GM10266 (cell line): ENCODE data around the gene NIF3L1.

Experiments
- DNase-seq: peaks from one replicate; pipeline ENCODE4 v3.0.0; 2012; ENCODE audit errors: extremely low spot score
- CTCF ChIP-seq: IDR thresholded peaks from 2 replicates; pipeline ENCODE4 v1.5.1; 2012; ENCODE audit warnings: mild to moderate bottlenecking, low read depth; ENCODE audit not compliant: control insufficient read depth, insufficient read depth; ENCODE audit errors: missing control alignments

The NIF3L1 gene

GRCh38 chr2:200913654-200914053 lies 24.5 kb downstream of the NIF3L1 start:
- DNase-seq: no peak
- TF ChIP-seq CTCF: no peak

- no peak for TF ChIP-seq CTCF
- DNase-seq: no peak
Measured at GRCh38 chr2:200922439-200922838, 33.3 kb downstream of the NIF3L1 start.

GRCh38 chr2:200929334-200930249 lies 40.4 kb downstream of the NIF3L1 start:
- no peak for TF ChIP-seq CTCF
- no peak for DNase-seq

GRCh38 chr2:200930947-200931626 lies 41.9 kb downstream of the NIF3L1 start:
- DNase-seq: no peak
- TF ChIP-seq CTCF: no peak

- DNase-seq: no peak
- no peak for TF ChIP-seq CTCF
Measured at GRCh38 chr2:200939832-200940231, 50.7 kb downstream of the NIF3L1 start.

- no peak for DNase-seq
- no peak for TF ChIP-seq CTCF
Measured at GRCh38 chr2:200943527-200944105, 54.4 kb downstream of the NIF3L1 start.
